Liver (tissue), 3 donors: ENCODE measurements around the gene CMTM7.

Experiments used
- CTCF ChIP-seq: fragments of 150-350 bp; IDR thresholded peaks from 2 replicates; pipeline ENCODE4 v1.5.1; 2017; ENCODE audit warnings: improper control_type of control experiment, low read depth, low read length; ENCODE audit not compliant: missing input control
- EGR1 ChIP-seq, 2 donors: IDR thresholded peaks; 2 replicates each; pipeline ENCODE4 v1.6.1; 2016 to 2018; ENCODE audit warnings: antibody characterized with exemption in 2 of 2, low read depth in 2 of 2
- JUND ChIP-seq, 2 donors: IDR thresholded peaks; 2 replicates each; pipeline ENCODE4 v1.6.1; 2016; ENCODE audit warnings: antibody characterized with exemption in 2 of 2
- NR2F2 ChIP-seq: IDR thresholded peaks from 2 replicates; pipeline ENCODE4 v1.6.1; 2016; ENCODE audit warnings: antibody characterized with exemption
- REST ChIP-seq: IDR thresholded peaks from 2 replicates; pipeline ENCODE4 v1.6.1; 2016; ENCODE audit warnings: antibody characterized with exemption, mild to moderate bottlenecking
- SP1 ChIP-seq: IDR thresholded peaks from 2 replicates; pipeline ENCODE4 v1.6.1; 2018; ENCODE audit warnings: antibody characterized with exemption, mild to moderate bottlenecking
- YY1 ChIP-seq: IDR thresholded peaks from 2 replicates; pipeline ENCODE4 v1.6.1; 2016; ENCODE audit warnings: antibody characterized with exemption, mild to moderate bottlenecking
- ZBTB33 ChIP-seq: IDR thresholded peaks from 2 replicates; pipeline ENCODE4 v1.6.1; 2016; ENCODE audit warnings: antibody characterized with exemption
- donor health status: healthy.
- donor health status: healthy.

- TF ChIP-seq CTCF, result no peak
- TF ChIP-seq YY1, result no peak
- TF ChIP-seq REST, result no peak
- TF ChIP-seq NR2F2, result no peak
- no peak for TF ChIP-seq ZBTB33
- TF ChIP-seq EGR1 (IDR thresholded peaks at IDR 0.05; ENCODE audit: low read depth in 2 of 2), result no peak
- no peak for TF ChIP-seq SP1
- TF ChIP-seq JUND (IDR thresholded peaks at IDR 0.05), result no peak
These were observed 58.0 kb downstream of the CMTM7 start for GRCh38 chr3:32449691-32450090.
